Peyer's patch (tissue), 4 donors: Measurements from ENCODE around the gene NEUROD1. TPM values are rescaled to one million over a fixed set of nuclear protein-coding genes. Genes with fewer than 3 reads are reported as not detected.

Experiments used
- DNase-seq, 3 donors: peaks; one replicate each; pipeline ENCODE4 v3.0.0-alpha.2; 2017 to 2019
- H3K27ac ChIP-seq, 4 donors: fragments of 200-600 bp; sonication (generic); one replicate each; pipeline ENCODE4 v1.5.1; 2016 to 2019
- H3K27me3 ChIP-seq, 2 donors: fragments of 200-600 bp; sonication (generic); one replicate each; pipeline ENCODE4 v1.5.1; 2019
- H3K36me3 ChIP-seq, 3 donors: fragments of 200-600 bp; sonication (generic); one replicate each; pipeline ENCODE4 v1.5.1; 2016 to 2019
- H3K4me1 ChIP-seq, 4 donors: fragments of 200-600 bp; sonication (generic); one replicate each; pipeline ENCODE4 v1.5.1; 2016 to 2019
- H3K4me3 ChIP-seq, 4 donors: fragments of 200-600 bp; sonication (generic); 1 replicate in 3 of 4; 2 replicates in 1 of 4; pipeline ENCODE4 v1.5.1; 2016 to 2019; ENCODE audit warnings: mild to moderate bottlenecking in 1 of 4
- H3K9me3 ChIP-seq, 4 donors: fragments of 200-600 bp; sonication (generic); one replicate each; pipeline ENCODE4 v1.5.1; 2016 to 2019; ENCODE audit warnings: mild to moderate bottlenecking in 1 of 4
- POLR2A ChIP-seq, 2 donors: fragments of 450-650 bp; IDR thresholded peaks; one replicate each; pipeline ENCODE4 v1.5.1; 2017; ENCODE audit warnings: antibody characterized with exemption in 2 of 2, mild to moderate bottlenecking in 2 of 2, moderate library complexity in 2 of 2
- total RNA-seq, 4 donors: library from RNA; depleted of rRNA; stranded (reverse); fragments of >200 nt; gene quantifications; one replicate each; pipeline ENCODE4 v1.1.0, GENCODE V29; 2016
- TF ChIP-seq, protein P1 (sequence below), 6 experiments: fragments of 450-650 bp in 4 of 6; fragments of 200-600 bp in 2 of 6; sonication (generic) in 1 of 6; IDR thresholded peaks; one replicate each; pipeline ENCODE4 v1.5.1; 2017 to 2019; ENCODE audit warnings: antibody characterized with exemption in 6 of 6, mild to moderate bottlenecking in 3 of 6, moderate library complexity in 1 of 6

NEUROD1 gene
- total RNA-seq, 4 donors from 2014 or later, result 1.7 to 6.8 (median 3.1) TPM

GRCh38 chr2:181655519-181655918 lies 24.8 kb downstream of the NEUROD1 start:
- Histone ChIP-seq H3K27me3 (no peaks in the 10 kb centered on the region), H3K9me3 (no peaks in the 10 kb centered on the region), H3K4me3 (peak overlapping the region in 1 of 4 donors; percentile 7), H3K4me1 (peaks cover 0 to 8% (median 3%) of the 10 kb centered on the region in 4 donors), H3K36me3 (no peaks in the 10 kb centered on the region), H3K27ac (no peak overlapping the region)
- DNase-seq, result no peak
- TF ChIP-seq, protein P1, sequence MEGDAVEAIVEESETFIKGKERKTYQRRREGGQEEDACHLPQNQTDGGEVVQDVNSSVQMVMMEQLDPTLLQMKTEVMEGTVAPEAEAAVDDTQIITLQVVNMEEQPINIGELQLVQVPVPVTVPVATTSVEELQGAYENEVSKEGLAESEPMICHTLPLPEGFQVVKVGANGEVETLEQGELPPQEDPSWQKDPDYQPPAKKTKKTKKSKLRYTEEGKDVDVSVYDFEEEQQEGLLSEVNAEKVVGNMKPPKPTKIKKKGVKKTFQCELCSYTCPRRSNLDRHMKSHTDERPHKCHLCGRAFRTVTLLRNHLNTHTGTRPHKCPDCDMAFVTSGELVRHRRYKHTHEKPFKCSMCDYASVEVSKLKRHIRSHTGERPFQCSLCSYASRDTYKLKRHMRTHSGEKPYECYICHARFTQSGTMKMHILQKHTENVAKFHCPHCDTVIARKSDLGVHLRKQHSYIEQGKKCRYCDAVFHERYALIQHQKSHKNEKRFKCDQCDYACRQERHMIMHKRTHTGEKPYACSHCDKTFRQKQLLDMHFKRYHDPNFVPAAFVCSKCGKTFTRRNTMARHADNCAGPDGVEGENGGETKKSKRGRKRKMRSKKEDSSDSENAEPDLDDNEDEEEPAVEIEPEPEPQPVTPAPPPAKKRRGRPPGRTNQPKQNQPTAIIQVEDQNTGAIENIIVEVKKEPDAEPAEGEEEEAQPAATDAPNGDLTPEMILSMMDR (IDR thresholded peaks at IDR 0.05), result no peak
- TF ChIP-seq POLR2A (IDR thresholded peaks at IDR 0.05), result no peak

- H3K36me3 ChIP-seq, result no peaks in the 10 kb centered on the region
- H3K4me1 ChIP-seq, result no peaks in the 10 kb centered on the region
- TF ChIP-seq, protein P1 (IDR thresholded peaks at IDR 0.05), result no peak
- no peak for TF ChIP-seq POLR2A (IDR thresholded peaks at IDR 0.05)
- H3K27me3 ChIP-seq, result no peaks in the 10 kb centered on the region
- no peak overlapping the region for H3K27ac ChIP-seq
- DNase-seq, result no peak
- no peaks in the 10 kb centered on the region for H3K9me3 ChIP-seq
- no peak overlapping the region for H3K4me3 ChIP-seq
These were observed 30.8 kb downstream of the NEUROD1 start for GRCh38 chr2:181649436-181649979.

DNA sequence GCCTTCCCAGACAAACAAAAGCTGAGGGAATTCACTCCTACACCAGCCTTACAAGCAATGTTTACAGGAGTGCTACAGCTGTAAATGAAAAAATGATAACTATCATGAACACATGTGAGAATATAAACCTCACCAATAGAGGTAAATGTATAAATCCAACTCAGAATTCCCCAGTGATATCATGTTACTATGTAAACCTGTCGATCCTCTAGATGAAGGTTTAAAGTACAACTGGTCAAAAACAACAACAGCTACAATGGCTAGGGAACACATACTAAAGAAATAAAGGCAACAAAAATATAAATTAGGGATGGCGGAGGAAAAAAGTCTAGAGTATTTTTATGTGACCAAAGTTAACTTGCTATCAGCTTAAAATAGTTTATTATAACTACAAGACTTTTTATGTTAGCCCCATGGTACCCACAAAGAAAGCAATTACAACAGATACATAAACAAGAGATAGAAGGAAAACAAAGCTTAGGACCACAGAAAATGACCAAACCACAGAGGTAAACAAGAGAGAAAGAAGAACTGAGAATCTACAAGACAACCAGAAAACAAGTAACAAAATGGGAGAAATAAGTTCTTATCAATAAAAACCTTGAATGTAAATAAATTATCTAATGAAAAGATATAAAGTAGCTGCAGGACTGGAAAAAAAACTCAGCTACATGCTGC lies 31.7 kb downstream of the NEUROD1 start:
- no peaks in the 10 kb centered on the region for H3K36me3 ChIP-seq
- no peak for DNase-seq
- no peaks in the 10 kb centered on the region for H3K9me3 ChIP-seq
- TF ChIP-seq POLR2A (IDR thresholded peaks at IDR 0.05), result no peak
- TF ChIP-seq, protein P1 (IDR thresholded peaks at IDR 0.05), result no peak
- H3K27me3 ChIP-seq, result no peaks in the 10 kb centered on the region
- H3K27ac ChIP-seq, result no peak overlapping the region
- no peak overlapping the region for H3K4me3 ChIP-seq
- H3K4me1 ChIP-seq, result no peaks in the 10 kb centered on the region

GRCh38 chr2:181646415-181646987 lies 33.8 kb downstream of the NEUROD1 start:
- no peak overlapping the region for H3K27ac ChIP-seq
- no peaks in the 10 kb centered on the region for H3K36me3 ChIP-seq
- TF ChIP-seq, protein P1 (IDR thresholded peaks at IDR 0.05), result no peak
- no peak for TF ChIP-seq POLR2A (IDR thresholded peaks at IDR 0.05)
- no peaks in the 10 kb centered on the region for H3K27me3 ChIP-seq
- H3K4me3 ChIP-seq, result no peak overlapping the region
- no peak for DNase-seq
- H3K4me1 ChIP-seq, result no peaks in the 10 kb centered on the region
- no peaks in the 10 kb centered on the region for H3K9me3 ChIP-seq

DNA sequence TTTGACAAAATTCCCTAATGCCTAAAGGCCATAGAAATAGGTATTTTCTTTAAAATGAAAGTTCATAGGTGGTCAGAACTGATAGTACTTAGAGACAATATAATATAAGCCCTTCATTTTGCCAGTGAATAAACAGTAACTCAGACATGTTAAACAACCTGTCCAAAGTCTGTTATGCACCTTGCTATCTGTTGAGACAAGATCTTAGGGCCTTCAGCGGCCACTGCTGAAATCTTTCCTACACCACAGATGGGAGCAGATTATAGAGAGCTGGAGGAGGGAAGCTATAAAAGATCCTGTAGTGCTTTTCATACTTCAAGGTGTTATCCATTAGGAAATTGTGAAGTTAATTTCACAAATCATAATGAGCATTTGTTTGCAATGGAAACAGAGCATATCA lies 37.2 kb downstream of the NEUROD1 start:
- Histone ChIP-seq H3K27ac (no peak overlapping the region), H3K4me1 (no peaks in the 10 kb centered on the region), H3K4me3 (no peak overlapping the region), H3K27me3 (no peaks in the 10 kb centered on the region), H3K9me3 (no peaks in the 10 kb centered on the region), H3K36me3 (no peaks in the 10 kb centered on the region)
- DNase-seq, result no peak
- TF ChIP-seq POLR2A (IDR thresholded peaks at IDR 0.05), result no peak
- TF ChIP-seq, protein P1 (IDR thresholded peaks at IDR 0.05), result no peak
